MM.1S (cell line): ENCODE measurements around the gene MFSD6L.

ENCODE experiments used
- DNase-seq: peaks from one replicate; pipeline ENCODE4 v3.0.0-alpha.2; 2015
- H2AFZ ChIP-seq: fragments of 300-600 bp; sonication (generic); 2 replicates; pipeline ENCODE4 v1.6.0; 2016; ENCODE audit warnings: antibody characterized with exemption, low read length
- H3F3A ChIP-seq: fragments of 300-600 bp; sonication (generic); 2 replicates; pipeline ENCODE4 v1.6.1; 2016; ENCODE audit warnings: mild to moderate bottlenecking, antibody characterized with exemption, low read length, moderate library complexity, mixed read lengths; ENCODE audit not compliant: insufficient read depth
- H3K27ac ChIP-seq: fragments of 300-600 bp; sonication (generic); 2 replicates; pipeline ENCODE4 v1.5.1; 2016; ENCODE audit warnings: mild to moderate bottlenecking, low read length
- H3K27me3 ChIP-seq: fragments of 300-600 bp; sonication (generic); replicated peaks from 2 replicates; pipeline ENCODE4 v1.6.0; 2016; ENCODE audit warnings: low read length; ENCODE audit not compliant: insufficient read depth
- H3K36me3 ChIP-seq: fragments of 300-600 bp; sonication (generic); replicated peaks from 2 replicates; pipeline ENCODE4 v1.6.1; 2016; ENCODE audit warnings: mild to moderate bottlenecking, low read length, mixed read lengths; ENCODE audit not compliant: insufficient read depth
- H3K4me1 ChIP-seq: fragments of 300-600 bp; sonication (generic); 2 replicates; pipeline ENCODE4 v1.6.1; 2016; ENCODE audit warnings: low read length, mixed read lengths
- H3K4me2 ChIP-seq: fragments of 300-600 bp; sonication (generic); 2 replicates; pipeline ENCODE4 v1.6.0; 2016; ENCODE audit warnings: low read depth, low read length
- H3K4me3 ChIP-seq: fragments of 300-600 bp; sonication (generic); 2 replicates; pipeline ENCODE4 v1.5.1; 2016; ENCODE audit warnings: low read length, mixed read lengths
- H3K79me2 ChIP-seq: fragments of 300-600 bp; sonication (generic); 2 replicates; pipeline ENCODE4 v1.6.1; 2016; ENCODE audit warnings: mixed run types, low read length, mixed read lengths
- H3K9ac ChIP-seq: fragments of 300-600 bp; sonication (generic); 2 replicates; pipeline ENCODE4 v1.6.1; 2016; ENCODE audit warnings: low read length, mixed read lengths
- H3K9me2 ChIP-seq: fragments of 300-600 bp; sonication (generic); replicated peaks from 2 replicates; pipeline ENCODE4 v1.6.1; 2016; ENCODE audit warnings: mild to moderate bottlenecking, low read length, mixed read lengths; ENCODE audit not compliant: insufficient read depth
- H3K9me3 ChIP-seq: fragments of 300-600 bp; sonication (generic); replicated peaks from 2 replicates; pipeline ENCODE4 v1.6.1; 2016; ENCODE audit warnings: mild to moderate bottlenecking, low read length, mixed read lengths; ENCODE audit not compliant: insufficient read depth
- H4K20me1 ChIP-seq: fragments of 300-600 bp; sonication (generic); 2 replicates; pipeline ENCODE4 v1.6.1; 2016; ENCODE audit warnings: mild to moderate bottlenecking, low read length, moderate library complexity, mixed read lengths; ENCODE audit not compliant: insufficient read depth
- EZH2 ChIP-seq: fragments of 300-600 bp; sonication (generic); optimal IDR thresholded peaks from 2 replicates; pipeline ENCODE3; 2017; ENCODE audit warnings: low read depth, mild to moderate bottlenecking, antibody characterized with exemption, low read length, mixed read lengths
- EZH2phosphoT487 ChIP-seq: fragments of 300-600 bp; sonication (generic); IDR thresholded peaks from 2 replicates; pipeline ENCODE4 v1.6.1; 2018; ENCODE audit warnings: antibody characterized with exemption, low read length
- TF ChIP-seq, protein P1 (sequence below): fragments of 300-600 bp; sonication (generic); IDR thresholded peaks from 2 replicates; pipeline ENCODE4 v1.5.1; 2016; ENCODE audit warnings: antibody characterized with exemption, low read length, mixed read lengths

MFSD6L gene

DNA sequence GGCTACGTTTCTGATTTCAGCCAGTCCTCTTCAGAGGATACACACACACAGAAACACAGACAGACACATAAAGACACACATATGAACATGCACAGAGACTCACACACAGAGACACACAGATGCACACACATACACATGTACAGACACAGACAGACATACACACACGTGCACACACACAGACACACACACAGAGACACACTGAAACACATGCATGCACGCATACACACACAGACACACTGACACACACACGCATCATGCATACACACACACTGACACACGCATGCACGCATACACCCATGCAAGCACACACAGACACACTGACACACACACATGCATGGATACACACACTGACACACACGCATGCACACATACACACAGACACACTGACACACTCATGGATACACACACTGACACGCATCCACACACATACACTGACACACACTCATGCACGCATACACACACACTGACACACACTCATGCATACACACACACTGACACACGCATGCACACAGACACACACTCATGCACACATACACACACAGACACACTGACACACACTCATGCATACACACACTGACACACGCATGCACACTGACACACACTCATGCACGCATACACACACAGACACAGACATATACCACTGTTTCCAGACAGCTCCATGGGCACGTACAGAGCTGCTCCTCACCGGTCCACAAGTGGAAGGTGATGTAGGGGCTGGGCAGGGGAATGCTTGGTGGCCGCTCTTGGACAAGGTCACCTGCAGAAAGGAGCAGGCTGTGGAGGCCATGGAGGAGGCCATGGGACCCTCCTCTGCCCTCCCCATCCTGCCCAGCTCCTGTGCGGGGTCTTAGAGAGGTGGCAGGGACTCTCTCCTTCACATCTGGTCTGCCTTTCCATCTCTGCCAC lies 30.1 kb upstream of the MFSD6L start:
- H3K79me2 ChIP-seq = no peaks in the 10 kb centered on the region
- H3K9me3 ChIP-seq = no peaks in the 10 kb centered on the region
- H3K4me3 ChIP-seq = no peak overlapping the region
- no peak overlapping the region for H3K27ac ChIP-seq
- H4K20me1 ChIP-seq = no peaks in the 10 kb centered on the region
- no peak for DNase-seq
- H3K9ac ChIP-seq = no peak overlapping the region
- H3K4me2 ChIP-seq = no peak overlapping the region
- no peaks in the 10 kb centered on the region for H3K36me3 ChIP-seq
- H3K4me1 ChIP-seq = no peaks in the 10 kb centered on the region
- H3K27me3 ChIP-seq = 0 out of 2 replicates have a peak, but pooled peaks cover 9% of the 10 kb centered on the region
- TF ChIP-seq EZH2phosphoT487 (no peak), EZH2 (no peak)
- TF ChIP-seq, protein P1, sequence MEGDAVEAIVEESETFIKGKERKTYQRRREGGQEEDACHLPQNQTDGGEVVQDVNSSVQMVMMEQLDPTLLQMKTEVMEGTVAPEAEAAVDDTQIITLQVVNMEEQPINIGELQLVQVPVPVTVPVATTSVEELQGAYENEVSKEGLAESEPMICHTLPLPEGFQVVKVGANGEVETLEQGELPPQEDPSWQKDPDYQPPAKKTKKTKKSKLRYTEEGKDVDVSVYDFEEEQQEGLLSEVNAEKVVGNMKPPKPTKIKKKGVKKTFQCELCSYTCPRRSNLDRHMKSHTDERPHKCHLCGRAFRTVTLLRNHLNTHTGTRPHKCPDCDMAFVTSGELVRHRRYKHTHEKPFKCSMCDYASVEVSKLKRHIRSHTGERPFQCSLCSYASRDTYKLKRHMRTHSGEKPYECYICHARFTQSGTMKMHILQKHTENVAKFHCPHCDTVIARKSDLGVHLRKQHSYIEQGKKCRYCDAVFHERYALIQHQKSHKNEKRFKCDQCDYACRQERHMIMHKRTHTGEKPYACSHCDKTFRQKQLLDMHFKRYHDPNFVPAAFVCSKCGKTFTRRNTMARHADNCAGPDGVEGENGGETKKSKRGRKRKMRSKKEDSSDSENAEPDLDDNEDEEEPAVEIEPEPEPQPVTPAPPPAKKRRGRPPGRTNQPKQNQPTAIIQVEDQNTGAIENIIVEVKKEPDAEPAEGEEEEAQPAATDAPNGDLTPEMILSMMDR = no peak
- no peaks in the 10 kb centered on the region for H3K9me2 ChIP-seq
- no peaks in the 10 kb centered on the region for H3F3A ChIP-seq
- no peak overlapping the region for H2AFZ ChIP-seq

DNA sequence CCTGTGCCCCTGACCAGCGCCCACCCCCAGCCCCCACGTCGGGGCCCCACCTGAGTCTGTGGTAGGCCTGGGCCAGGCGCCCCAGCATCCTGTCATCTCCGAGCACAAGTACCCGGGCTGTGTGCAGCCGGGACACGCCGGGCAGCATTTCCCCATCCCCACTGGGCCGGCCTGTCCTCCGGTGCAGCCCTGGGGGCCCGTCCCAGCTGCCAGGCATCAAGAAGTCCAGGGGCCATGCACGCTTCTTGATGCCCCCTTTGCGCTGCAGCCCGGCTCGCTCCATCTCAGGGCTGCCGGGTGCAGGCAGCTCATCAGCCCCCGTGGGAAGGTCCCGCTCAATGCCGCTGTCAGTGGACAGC lies 29.3 kb upstream of the MFSD6L start:
- Histone ChIP-seq H4K20me1 (no peaks in the 10 kb centered on the region), H3F3A (no peaks in the 10 kb centered on the region), H3K4me2 (no peak overlapping the region), H3K4me3 (no peak overlapping the region), H3K9me2 (no peaks in the 10 kb centered on the region), H3K9ac (no peak overlapping the region), H3K4me1 (no peaks in the 10 kb centered on the region), H3K27ac (no peak overlapping the region), H3K79me2 (no peaks in the 10 kb centered on the region), H3K27me3 (0 out of 2 replicates have a peak, but pooled peaks cover 9% of the 10 kb centered on the region), H3K9me3 (no peaks in the 10 kb centered on the region), H2AFZ (no peak overlapping the region), H3K36me3 (no peaks in the 10 kb centered on the region)
- TF ChIP-seq EZH2phosphoT487 = no peak
- TF ChIP-seq, protein P1 = no peak
- TF ChIP-seq EZH2 = no peak
- no peak for DNase-seq

DNA sequence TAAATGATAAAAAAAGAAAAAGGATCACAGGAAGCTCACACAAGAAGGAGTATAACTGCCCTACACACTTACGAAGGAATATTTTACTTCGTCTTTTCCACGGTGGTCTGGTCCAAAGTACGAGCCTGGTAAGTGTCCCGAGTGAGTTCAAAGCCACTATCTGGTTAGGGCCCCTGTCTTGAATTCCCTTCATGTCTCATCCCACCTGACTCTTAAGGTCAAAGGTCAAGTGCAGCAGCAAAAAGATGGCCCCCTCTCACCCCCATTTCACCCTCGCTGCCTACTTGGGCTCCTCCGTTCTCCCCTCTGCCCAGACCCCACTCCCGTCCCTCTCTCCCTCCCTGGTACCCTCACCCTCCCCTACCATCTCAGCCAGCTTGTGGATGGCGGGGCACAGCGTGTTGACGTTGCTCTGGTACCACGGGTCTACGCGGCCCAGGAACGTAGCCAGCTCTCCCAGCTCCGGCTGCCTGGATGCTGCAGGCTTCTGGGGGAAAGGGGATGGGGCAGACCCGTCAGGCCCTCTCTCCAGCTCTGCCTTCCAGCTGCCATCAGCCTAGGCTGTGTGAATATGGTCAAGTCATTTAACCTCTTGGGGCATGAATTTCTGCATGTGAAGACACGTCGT lies 27.8 kb upstream of the MFSD6L start:
- Histone ChIP-seq H3K4me2 (no peak overlapping the region), H3K9me2 (no peaks in the 10 kb centered on the region), H4K20me1 (no peaks in the 10 kb centered on the region), H3K36me3 (no peaks in the 10 kb centered on the region), H3K4me1 (no peaks in the 10 kb centered on the region), H3F3A (no peaks in the 10 kb centered on the region), H3K79me2 (no peaks in the 10 kb centered on the region), H3K9me3 (no peaks in the 10 kb centered on the region), H3K9ac (no peak overlapping the region), H2AFZ (no peak overlapping the region), H3K4me3 (no peak overlapping the region), H3K27ac (no peak overlapping the region), H3K27me3 (0 out of 2 replicates have a peak, but pooled peaks cover 9% of the 10 kb centered on the region)
- TF ChIP-seq EZH2phosphoT487 (no peak), EZH2 (no peak)
- TF ChIP-seq, protein P1 = no peak
- DNase-seq = no peak
